AG09319 (cell line): ENCODE data around the gene EPS8L1.

ENCODE experiments used
- DNase-seq: peaks from one replicate; pipeline ENCODE4 v3.0.0-alpha.2; 2010; ENCODE audit warnings: low read depth; ENCODE audit errors: extremely low read depth
- TF ChIP-seq, protein P1 (sequence below): IDR thresholded peaks from 2 replicates; pipeline ENCODE4 v1.5.1; 2011; ENCODE audit warnings: low read depth, mild to moderate bottlenecking, inconsistent platforms, low read length, moderate library complexity

EPS8L1 gene

DNA sequence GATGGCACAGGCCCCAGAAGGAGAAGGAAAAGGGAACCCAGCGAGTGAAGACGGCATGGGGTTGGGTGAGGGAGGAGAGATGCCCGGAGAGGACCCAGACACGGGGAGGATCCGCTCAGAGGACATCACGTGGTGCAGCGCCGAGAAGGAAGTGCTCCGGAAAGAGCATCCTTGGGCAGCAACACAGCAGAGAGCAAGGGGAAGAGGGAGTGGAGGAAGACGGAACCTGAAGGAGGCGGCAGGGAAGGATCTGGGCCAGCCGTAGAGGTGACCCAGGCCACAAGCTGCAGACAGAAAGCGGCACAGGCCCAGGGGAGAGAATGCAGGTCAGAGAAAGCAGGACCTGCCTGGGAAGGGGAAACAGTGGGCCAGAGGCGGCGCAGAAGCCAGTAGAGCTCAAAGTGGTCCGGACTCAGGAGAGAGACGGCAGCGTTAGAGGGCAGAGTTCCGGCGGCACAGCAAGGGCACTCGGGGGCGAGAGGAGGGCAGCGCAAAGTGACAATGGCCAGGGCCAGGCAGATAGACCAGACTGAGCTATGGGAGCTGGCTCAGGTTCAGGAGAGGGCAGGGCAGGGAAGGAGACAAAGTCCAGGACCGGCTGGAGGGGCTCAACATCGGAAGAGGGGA lies 40.7 kb downstream of the EPS8L1 start:
- DNase-seq: no peak
- TF ChIP-seq, protein P1, sequence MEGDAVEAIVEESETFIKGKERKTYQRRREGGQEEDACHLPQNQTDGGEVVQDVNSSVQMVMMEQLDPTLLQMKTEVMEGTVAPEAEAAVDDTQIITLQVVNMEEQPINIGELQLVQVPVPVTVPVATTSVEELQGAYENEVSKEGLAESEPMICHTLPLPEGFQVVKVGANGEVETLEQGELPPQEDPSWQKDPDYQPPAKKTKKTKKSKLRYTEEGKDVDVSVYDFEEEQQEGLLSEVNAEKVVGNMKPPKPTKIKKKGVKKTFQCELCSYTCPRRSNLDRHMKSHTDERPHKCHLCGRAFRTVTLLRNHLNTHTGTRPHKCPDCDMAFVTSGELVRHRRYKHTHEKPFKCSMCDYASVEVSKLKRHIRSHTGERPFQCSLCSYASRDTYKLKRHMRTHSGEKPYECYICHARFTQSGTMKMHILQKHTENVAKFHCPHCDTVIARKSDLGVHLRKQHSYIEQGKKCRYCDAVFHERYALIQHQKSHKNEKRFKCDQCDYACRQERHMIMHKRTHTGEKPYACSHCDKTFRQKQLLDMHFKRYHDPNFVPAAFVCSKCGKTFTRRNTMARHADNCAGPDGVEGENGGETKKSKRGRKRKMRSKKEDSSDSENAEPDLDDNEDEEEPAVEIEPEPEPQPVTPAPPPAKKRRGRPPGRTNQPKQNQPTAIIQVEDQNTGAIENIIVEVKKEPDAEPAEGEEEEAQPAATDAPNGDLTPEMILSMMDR: no peak

DNA sequence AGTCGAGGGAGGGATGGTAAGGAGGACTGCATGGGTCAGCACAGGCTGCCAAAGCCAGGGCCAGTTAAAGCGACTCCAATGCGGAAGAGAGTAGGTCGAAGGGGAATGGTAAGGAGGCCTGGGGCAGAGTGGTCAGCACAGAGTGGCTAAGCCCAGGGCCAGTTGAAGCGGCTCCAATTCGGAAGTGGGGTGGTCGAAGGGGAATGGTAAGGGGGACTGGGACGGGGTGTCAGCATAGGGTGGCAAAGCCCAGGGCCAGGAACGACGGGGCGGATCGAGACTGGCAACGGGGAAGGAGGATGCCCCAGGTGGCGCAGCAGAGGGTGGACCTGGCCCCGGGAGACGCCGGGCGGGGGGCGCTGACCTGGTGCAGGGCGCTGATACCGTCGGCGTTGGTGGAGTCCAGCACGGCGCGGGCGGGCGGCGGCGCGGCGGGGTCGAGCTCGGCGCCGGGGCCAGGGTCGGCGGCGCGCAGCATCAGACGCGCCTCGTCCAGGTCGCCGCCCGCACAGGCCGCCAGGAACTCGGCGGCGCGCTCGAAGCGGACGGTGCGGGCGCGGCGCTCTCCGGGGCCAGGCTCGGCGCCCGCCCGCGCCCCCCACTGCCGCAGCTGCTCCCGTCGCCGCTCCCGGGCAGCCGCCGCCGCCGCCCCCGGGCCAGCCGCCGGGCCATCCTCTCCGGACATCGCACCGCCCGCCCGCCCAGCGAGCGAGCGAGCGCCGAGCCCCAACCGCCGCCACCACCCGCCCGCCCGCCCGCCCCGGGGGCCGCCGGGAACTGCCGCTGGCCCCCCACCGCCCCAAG lies 41.4 kb downstream of the EPS8L1 start, which contains the start of gene PPP1R12C:
Gene PPP1R12C, minus strand, starts transcription at position 779 of the 804 bp plus-strand sequence. Its CDS starts 94 bp downstream, at position 685.
- no peak for DNase-seq
- TF ChIP-seq, protein P1: no peak

DNA sequence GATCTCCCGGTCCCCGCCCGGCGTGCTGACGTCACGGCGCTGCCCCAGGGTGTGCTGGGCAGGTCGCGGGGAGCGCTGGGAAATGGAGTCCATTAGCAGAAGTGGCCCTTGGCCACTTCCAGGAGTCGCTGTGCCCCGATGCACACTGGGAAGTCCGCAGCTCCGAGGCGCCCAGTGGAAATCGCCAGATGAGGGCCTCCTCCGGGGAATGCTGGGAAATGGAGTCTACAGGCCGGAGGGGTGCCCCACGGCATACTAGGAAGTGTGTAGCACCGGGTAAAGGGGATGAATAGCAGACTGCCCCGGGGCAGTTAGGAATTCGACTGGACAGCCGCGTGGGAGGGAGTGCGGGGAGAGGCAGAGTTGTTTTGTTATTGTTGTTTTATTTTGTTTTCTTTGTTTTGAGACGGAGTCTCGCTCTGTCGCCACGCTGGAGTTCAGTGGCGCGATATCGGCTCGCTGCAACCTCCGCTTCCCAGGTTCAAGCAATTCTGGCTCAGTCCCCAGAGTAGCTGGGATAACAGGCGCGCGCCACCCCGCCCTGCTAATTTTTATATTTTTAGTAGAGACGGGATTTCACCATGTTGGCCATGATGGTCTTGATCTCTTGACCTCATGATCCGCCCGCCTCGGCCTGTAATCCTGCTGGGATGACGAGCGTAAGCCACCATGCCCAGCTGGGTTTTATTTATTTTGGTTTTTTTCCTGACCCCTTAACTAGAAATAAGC lies 42.2 kb downstream of the EPS8L1 start:
- DNase-seq: peak; percentile 96
- TF ChIP-seq, protein P1: no peak

DNA sequence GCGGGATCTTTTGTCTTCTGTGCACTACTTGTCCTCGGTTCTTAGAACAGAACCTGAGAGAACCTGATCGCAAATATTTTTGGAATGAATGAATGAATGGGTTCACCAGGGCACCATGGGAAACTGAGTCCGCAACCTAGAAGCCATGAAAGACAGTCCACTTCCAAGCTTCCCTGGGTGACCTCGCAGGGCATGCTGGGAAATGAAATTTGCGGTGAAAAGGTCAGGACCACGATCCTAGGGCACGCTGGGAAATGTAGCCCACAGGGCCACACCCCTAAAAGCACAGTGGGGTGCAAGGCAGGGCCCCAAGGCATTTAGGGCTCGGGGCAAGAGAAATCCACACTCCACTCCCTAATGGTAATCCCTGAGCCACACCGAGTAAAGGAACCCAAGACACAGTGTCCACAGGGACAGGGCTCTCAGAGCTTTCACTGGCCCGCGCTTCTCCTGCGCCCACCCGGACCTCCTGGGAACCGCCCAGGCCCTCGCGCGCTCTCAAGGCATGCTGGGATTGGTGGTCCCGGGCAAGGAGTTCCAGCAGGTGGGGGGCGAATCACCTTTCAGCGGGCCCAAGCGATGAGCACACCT lies 42.8 kb downstream of the EPS8L1 start:
- TF ChIP-seq, protein P1: no peak
- DNase-seq: no peak

DNA sequence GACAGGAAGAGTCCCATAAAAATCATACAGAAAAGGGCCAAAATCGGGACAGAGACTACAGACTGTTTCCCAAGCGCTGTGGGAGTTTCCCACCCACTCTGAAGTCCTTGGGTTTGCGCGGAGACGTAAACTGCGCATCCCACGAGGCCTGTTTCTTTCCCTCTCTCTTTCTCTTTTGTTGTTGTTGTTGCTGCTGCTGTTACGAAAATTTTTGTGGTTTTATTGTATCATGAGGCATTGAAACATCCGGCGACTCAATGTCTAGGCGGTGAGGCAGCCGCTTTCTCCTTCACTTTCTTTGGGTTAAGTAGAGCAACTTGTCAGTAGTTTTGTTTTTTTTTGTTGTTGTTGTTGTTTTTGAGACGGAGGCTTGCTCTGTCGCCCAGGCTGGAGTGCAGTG lies 43.4 kb downstream of the EPS8L1 start:
- TF ChIP-seq, protein P1: no peak

DNA sequence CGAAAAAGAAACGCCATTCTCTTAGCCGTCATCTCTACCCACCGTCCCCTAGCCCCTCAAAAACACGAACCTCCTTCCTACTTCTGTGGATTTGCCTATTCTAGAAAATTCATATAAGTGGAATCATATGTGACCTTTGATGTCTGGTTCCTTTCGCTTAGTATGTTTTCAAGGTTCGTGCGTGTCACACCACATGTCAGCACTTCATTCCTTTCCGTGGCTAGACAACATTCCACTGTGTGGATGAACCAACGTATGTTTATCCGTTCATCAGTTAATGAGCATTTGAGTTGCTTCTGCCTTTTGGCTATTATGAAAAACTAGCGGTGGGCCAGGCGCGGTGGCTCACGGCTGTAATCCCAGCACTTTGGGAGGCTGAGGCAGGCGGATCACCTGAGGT lies 55.8 kb downstream of the EPS8L1 start:
- TF ChIP-seq, protein P1: no peak
- DNase-seq: no peak

More for the DNA sequence above, 43.4 kb downstream of the EPS8L1 start:
- no peak for DNase-seq
